ENCODE results near the gene SFMBT1.

DNA sequence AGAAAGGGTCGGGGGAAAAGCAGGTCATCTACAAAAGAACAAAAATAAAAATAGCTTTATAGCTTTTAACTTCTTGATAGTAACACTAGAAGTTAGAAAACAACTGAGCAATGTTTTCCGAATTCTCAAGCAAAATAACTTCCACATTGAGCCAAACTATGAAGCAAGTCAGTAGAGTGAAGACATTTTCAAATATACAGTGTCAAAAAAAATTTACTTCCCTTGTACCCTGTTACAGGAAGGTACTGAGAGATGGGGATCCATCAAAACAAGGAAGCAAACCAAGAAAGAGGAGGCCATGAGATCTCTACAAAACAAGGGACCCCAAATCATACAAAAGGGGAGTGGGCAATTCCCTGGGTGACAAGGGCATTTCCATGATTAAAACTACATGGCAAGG, 121.9 kb downstream of the SFMBT1 start:
- TF ChIP-seq, protein P1, sequence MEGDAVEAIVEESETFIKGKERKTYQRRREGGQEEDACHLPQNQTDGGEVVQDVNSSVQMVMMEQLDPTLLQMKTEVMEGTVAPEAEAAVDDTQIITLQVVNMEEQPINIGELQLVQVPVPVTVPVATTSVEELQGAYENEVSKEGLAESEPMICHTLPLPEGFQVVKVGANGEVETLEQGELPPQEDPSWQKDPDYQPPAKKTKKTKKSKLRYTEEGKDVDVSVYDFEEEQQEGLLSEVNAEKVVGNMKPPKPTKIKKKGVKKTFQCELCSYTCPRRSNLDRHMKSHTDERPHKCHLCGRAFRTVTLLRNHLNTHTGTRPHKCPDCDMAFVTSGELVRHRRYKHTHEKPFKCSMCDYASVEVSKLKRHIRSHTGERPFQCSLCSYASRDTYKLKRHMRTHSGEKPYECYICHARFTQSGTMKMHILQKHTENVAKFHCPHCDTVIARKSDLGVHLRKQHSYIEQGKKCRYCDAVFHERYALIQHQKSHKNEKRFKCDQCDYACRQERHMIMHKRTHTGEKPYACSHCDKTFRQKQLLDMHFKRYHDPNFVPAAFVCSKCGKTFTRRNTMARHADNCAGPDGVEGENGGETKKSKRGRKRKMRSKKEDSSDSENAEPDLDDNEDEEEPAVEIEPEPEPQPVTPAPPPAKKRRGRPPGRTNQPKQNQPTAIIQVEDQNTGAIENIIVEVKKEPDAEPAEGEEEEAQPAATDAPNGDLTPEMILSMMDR (IDR thresholded peaks at IDR 0.05), result no peak
- no peak for TF ChIP-seq POLR2A (IDR thresholded peaks at IDR 0.05)

Data from Peyer's patch (tissue), 4 donors.